Transverse colon (tissue), 4 donors: ENCODE results near the gene LRP8. TPM values are rescaled to one million over a fixed set of nuclear protein-coding genes. Genes with fewer than 3 reads are reported as not detected.

ENCODE experiments used
- DNase-seq: peaks from one replicate; pipeline ENCODE4 v3.0.0-alpha.2; 2019
- H3K27ac ChIP-seq, 4 donors: fragments of 200-600 bp; sonication (generic); 2 replicates each; pipeline ENCODE4 v1.5.1; 2016 to 2018; ENCODE audit warnings: inconsistent platforms in 4 of 4
- H3K27me3 ChIP-seq: fragments of 200-600 bp; sonication (generic); 2 replicates; pipeline ENCODE4 v1.5.1; 2017; ENCODE audit warnings: inconsistent platforms
- H3K36me3 ChIP-seq, 4 donors: fragments of 200-600 bp; sonication (generic); 2 replicates each; pipeline ENCODE4 v1.5.1; 2017 to 2019; ENCODE audit warnings: inconsistent platforms in 4 of 4
- H3K4me1 ChIP-seq, 4 donors: fragments of 200-600 bp; sonication (generic); 2 replicates each; pipeline ENCODE4 v1.5.1; 2017 to 2020; ENCODE audit warnings: inconsistent platforms in 4 of 4
- H3K4me3 ChIP-seq, 4 donors: fragments of 200-600 bp; sonication (generic); 1 replicate in 1 of 4; 2 replicates in 3 of 4; pipeline versions ENCODE4 v1.5.1 to v1.6.1; 2017 to 2019; ENCODE audit warnings: inconsistent platforms in 4 of 4
- H3K9me3 ChIP-seq, 2 donors: fragments of 200-600 bp; sonication (generic); 2 replicates each; pipeline ENCODE4 v1.5.1; 2017 to 2019; ENCODE audit warnings: inconsistent platforms in 2 of 2
- CTCF ChIP-seq, 5 experiments: fragments of 200-600 bp in 3 of 5; fragments of 450-650 bp in 2 of 5; sonication (generic) in 3 of 5; IDR thresholded peaks; 1 replicate in 2 of 5; 2 replicates in 3 of 5; pipeline ENCODE4 v1.5.1; 2016 to 2017; ENCODE audit warnings: antibody characterized with exemption in 5 of 5, inconsistent platforms in 3 of 5, mild to moderate bottlenecking in 2 of 5, moderate library complexity in 1 of 5
- EP300 ChIP-seq: sonication (generic); formaldehyde crosslinking; IDR thresholded peaks from one replicate; pipeline ENCODE4 v1.6.1; 2017; ENCODE audit warnings: antibody characterized with exemption, low read depth
- POLR2A ChIP-seq: fragments of 450-650 bp; IDR thresholded peaks from one replicate; pipeline ENCODE4 v1.6.1; 2016; ENCODE audit warnings: antibody characterized with exemption, mild to moderate bottlenecking, moderate library complexity
- POLR2AphosphoS5 ChIP-seq, 3 donors: sonication (generic); formaldehyde crosslinking; IDR thresholded peaks; one replicate each; pipeline ENCODE4 v1.6.1; 2016; ENCODE audit warnings: antibody characterized with exemption in 3 of 3
- WGBS, 2 donors: methylation state at CpG; one replicate each; pipeline ENCODE4 v1.1.5; 2018; ENCODE audit warnings: low coverage in 1 of 2; 5-methylcytosine and 5-hydroxymethylcytosine counted together
- in situ Hi-C, 4 donors: fragments of 200-750 bp; cut with MboI; loops; one replicate each; pipeline versions ENCODE4 v1.15.0 to v1.15.1; 2017; ENCODE audit warnings: low sequenced_read_pairs in 3 of 4, low pct_ligation_motif_present in 1 of 4, low pct_unique_long_range_greater_than_20kb in 1 of 4
- intact Hi-C: fragments of 100-400 bp; cut with DNase I; formaldehyde crosslinking; loops from one replicate; pipeline ENCODE4 v1.15.1; 2023; ENCODE audit warnings: low total_unique reads
- total RNA-seq, 4 donors: library from RNA; depleted of rRNA; stranded (reverse); fragments of >200 nt; gene quantifications; one replicate each; pipeline ENCODE4 v1.1.0, GENCODE V29; 2016

The LRP8 gene
- total RNA-seq, 4 donors from 2014 or later, result 0.37 to 10.7 (median 1.4) TPM

DNA sequence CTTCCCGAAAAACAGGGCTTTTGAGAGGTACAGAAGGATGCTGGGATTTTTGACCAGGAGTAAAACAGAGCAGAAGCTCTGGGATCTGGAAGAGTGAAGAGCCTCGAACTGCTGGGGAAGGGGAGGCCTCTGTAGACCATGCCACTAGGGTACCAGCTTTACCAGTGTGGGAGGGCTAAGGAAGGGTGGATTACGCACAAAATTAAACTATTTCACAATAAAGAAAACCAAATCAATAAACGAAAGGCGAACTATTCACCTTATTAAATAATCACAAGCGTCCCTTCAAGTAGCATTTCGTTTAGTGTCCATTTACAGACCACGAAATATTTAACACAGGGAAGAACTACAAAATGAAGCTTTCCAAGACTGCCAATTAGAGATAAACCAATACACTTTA lies 108.2 kb downstream of the LRP8 start:
- Histone ChIP-seq H3K4me1 (peaks cover 12 to 16% (median 14%) of the 10 kb centered on the region in 4 donors), H3K27me3 (no peaks in the 10 kb centered on the region), H3K4me3 (peak overlapping the region; percentile 48 to 72 (median 67)), H3K27ac (peak overlapping the region; percentile 92 to 96 (median 94)), H3K36me3 (no peaks in the 10 kb centered on the region), H3K9me3 (no peaks in the 10 kb centered on the region)
- TF ChIP-seq POLR2A, result no peak
- TF ChIP-seq EP300, result no peak
- TF ChIP-seq CTCF (IDR thresholded peaks at IDR 0.05), result no peak
- no peak for TF ChIP-seq POLR2AphosphoS5 (IDR thresholded peaks at IDR 0.05)
- in situ Hi-C loops (no loop called here), intact Hi-C loops (no loop called here)
- no peak for DNase-seq
- WGBS, 2 donors, result 18 to 22% methylated on average over 8 of the region's 8 CpGs

- DNase-seq, result no peak
- peaks cover 0 to 15% (median under 1%) of the 10 kb centered on the region in 4 donors for H3K36me3 ChIP-seq
- intact Hi-C loops, result no loop called here
- H3K9me3 ChIP-seq, result no peaks in the 10 kb centered on the region
- WGBS, 2 donors, result 94% methylated on average over 7 of the region's 7 CpGs; no CpG with 5 or more reads in 1 of the 2 donors
- H3K27ac ChIP-seq, result no peak overlapping the region
- H3K27me3 ChIP-seq, result no peaks in the 10 kb centered on the region
- H3K4me3 ChIP-seq, result no peak overlapping the region
- TF ChIP-seq POLR2AphosphoS5 (IDR thresholded peaks at IDR 0.05), result no peak
- no peak for TF ChIP-seq EP300
- TF ChIP-seq CTCF (IDR thresholded peaks at IDR 0.05), result no peak
- no peak for TF ChIP-seq POLR2A
- peaks cover 12 to 16% (median 14%) of the 10 kb centered on the region in 4 donors for H3K4me1 ChIP-seq
- in situ Hi-C loops, result no loop called here
These were observed 109.7 kb downstream of the LRP8 start for GRCh38 chr1:53218201-53218600.

- intact Hi-C loops, result no loop called here
- no peaks in the 10 kb centered on the region for H3K27me3 ChIP-seq
- no peak overlapping the region for H3K4me3 ChIP-seq
- peaks cover 0 to 50% (median 8%) of the 10 kb centered on the region in 4 donors for H3K36me3 ChIP-seq
- 85% methylated on average over 5 of the region's 5 CpGs; no CpG with 5 or more reads in 1 of the 2 donors for WGBS, 2 donors
- H3K4me1 ChIP-seq, result peaks cover 2 to 6% (median 4%) of the 10 kb centered on the region in 4 donors
- in situ Hi-C loops, result no loop called here
- DNase-seq, result no peak
- no peak overlapping the region for H3K27ac ChIP-seq
- TF ChIP-seq CTCF (IDR thresholded peaks at IDR 0.05) (no peak), EP300 (no peak), POLR2AphosphoS5 (IDR thresholded peaks at IDR 0.05) (no peak)
- no peaks in the 10 kb centered on the region for H3K9me3 ChIP-seq
These were observed 113.4 kb downstream of the LRP8 start for GRCh38 chr1:53214376-53214940.

DNA sequence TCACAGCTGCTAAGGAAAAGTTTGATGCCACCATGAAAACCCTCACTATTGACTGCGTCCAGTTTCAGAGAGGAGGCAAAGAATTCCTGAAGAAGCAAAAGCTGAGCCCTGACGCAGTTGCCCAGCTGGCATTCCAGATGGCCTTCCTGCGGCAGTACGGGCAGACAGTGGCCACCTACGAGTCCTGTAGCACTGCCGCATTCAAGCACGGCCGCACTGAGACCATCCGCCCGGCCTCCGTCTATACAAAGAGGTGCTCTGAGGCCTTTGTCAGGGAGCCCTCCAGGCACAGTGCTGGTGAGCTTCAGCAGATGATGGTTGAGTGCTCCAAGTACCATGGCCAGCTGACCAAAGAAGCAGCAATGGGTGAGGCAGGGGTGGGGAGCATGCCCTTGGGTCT lies 116.9 kb downstream of the LRP8 start:
- intact Hi-C loops, result no loop called here

More for the DNA sequence above, 116.9 kb downstream of the LRP8 start:
- Histone ChIP-seq H3K27me3 (no peaks in the 10 kb centered on the region), H3K4me3 (no peak overlapping the region), H3K4me1 (no peaks in the 10 kb centered on the region), H3K27ac (no peak overlapping the region), H3K36me3 (peaks cover 0 to 81% (median 18%) of the 10 kb centered on the region in 4 donors), H3K9me3 (peaks cover 3 to 6% of the 10 kb centered on the region in 2 donors)
- no peak for DNase-seq
- in situ Hi-C loops, result no loop called here
- TF ChIP-seq EP300 (no peak), POLR2AphosphoS5 (IDR thresholded peaks at IDR 0.05) (no peak), CTCF (IDR thresholded peaks at IDR 0.05) (no peak), POLR2A (no peak)
- 98% methylated on average over 11 of the region's 11 CpGs; no CpG with 5 or more reads in 1 of the 2 donors for WGBS, 2 donors
